Smooth muscle cell (in vitro differentiated cells): ENCODE data around the gene SSMEM1. TPM values are rescaled to one million over a fixed set of nuclear protein-coding genes. Genes with fewer than 3 reads are reported as not detected.

Experiments
- DNase-seq: peaks from one replicate; lab custom pipeline; 2025; ENCODE audit not compliant: unreplicated experiment; lab: John Stamatoyannopoulos, UW
- H2AFZ ChIP-seq: fragments of 200-600 bp; sonication (generic); 2 replicates; pipeline ENCODE4 v1.6.0; 2016; ENCODE audit warnings: antibody characterized with exemption, low read depth, mild to moderate bottlenecking
- H3F3A ChIP-seq: fragments of 200-600 bp; sonication (generic); 2 replicates; pipeline ENCODE4 v1.6.0; 2017; ENCODE audit warnings: antibody characterized with exemption, low read depth
- H3K27ac ChIP-seq: fragments of 200-600 bp; sonication (generic); 2 replicates; pipeline ENCODE4 v1.5.1; 2016; ENCODE audit warnings: low read depth, mild to moderate bottlenecking
- H3K27me3 ChIP-seq: fragments of 200-600 bp; sonication (generic); 2 replicates; pipeline ENCODE4 v1.6.1; 2016; ENCODE audit warnings: low read depth, mild to moderate bottlenecking
- H3K36me3 ChIP-seq: fragments of 200-600 bp; sonication (generic); 2 replicates; pipeline ENCODE4 v1.5.1; 2016; ENCODE audit warnings: low read depth
- H3K4me1 ChIP-seq: fragments of 200-600 bp; sonication (generic); 2 replicates; pipeline ENCODE4 v1.5.1; 2016; ENCODE audit warnings: low read depth
- H3K4me2 ChIP-seq: fragments of 200-600 bp; sonication (generic); 2 replicates; pipeline ENCODE4 v1.6.0; 2016; ENCODE audit warnings: mild to moderate bottlenecking
- H3K4me3 ChIP-seq: fragments of 200-600 bp; sonication (generic); 2 replicates; pipeline ENCODE4 v1.5.1; 2016; ENCODE audit warnings: mild to moderate bottlenecking
- H3K79me2 ChIP-seq: fragments of 200-600 bp; sonication (generic); 2 replicates; pipeline ENCODE4 v1.6.0; 2016; ENCODE audit warnings: low read depth, mild to moderate bottlenecking
- H3K9ac ChIP-seq: fragments of 200-600 bp; sonication (generic); 2 replicates; pipeline ENCODE4 v1.6.0; 2016; ENCODE audit warnings: low read depth
- H3K9me3 ChIP-seq: fragments of 200-600 bp; sonication (generic); replicated peaks from 2 replicates; pipeline ENCODE4 v1.5.1; 2016; ENCODE audit warnings: low read depth
- H4K20me1 ChIP-seq: fragments of 200-600 bp; sonication (generic); 2 replicates; pipeline ENCODE4 v1.6.0; 2016; ENCODE audit warnings: low read depth
- WGBS: methylation state at CpG from one replicate; pipeline ENCODE4 v1.1.7; 2016; ENCODE audit warnings: low lambda C conversion rate; 5-methylcytosine and 5-hydroxymethylcytosine counted together
- polyA plus RNA-seq: library from polyadenylated mRNA; unstranded; fragments of >200 nt; fragmentation: Nextera tagmentation; extraction: Ambion mirVana; gene quantifications from 2 replicates; pipeline ENCODE4 v1.2.1, GENCODE V29; 2016
- total RNA-seq: library from RNA; depleted of rRNA; stranded (reverse); fragments of >200 nt; gene quantifications from 2 replicates; pipeline ENCODE4 v1.2.3, GENCODE V29; 2014
- TF ChIP-seq, protein P1 (sequence below): fragments of 200-600 bp; sonication (generic); IDR thresholded peaks from 2 replicates; pipeline ENCODE4 v1.5.1; 2017; ENCODE audit warnings: borderline replicate concordance, mild to moderate bottlenecking, antibody characterized with exemption; ENCODE audit not compliant: insufficient read depth, poor library complexity, severe bottlenecking

The SSMEM1 gene
- total and polyA plus RNA-seq, 2 experiments from 2014 or later, result not detected

DNA sequence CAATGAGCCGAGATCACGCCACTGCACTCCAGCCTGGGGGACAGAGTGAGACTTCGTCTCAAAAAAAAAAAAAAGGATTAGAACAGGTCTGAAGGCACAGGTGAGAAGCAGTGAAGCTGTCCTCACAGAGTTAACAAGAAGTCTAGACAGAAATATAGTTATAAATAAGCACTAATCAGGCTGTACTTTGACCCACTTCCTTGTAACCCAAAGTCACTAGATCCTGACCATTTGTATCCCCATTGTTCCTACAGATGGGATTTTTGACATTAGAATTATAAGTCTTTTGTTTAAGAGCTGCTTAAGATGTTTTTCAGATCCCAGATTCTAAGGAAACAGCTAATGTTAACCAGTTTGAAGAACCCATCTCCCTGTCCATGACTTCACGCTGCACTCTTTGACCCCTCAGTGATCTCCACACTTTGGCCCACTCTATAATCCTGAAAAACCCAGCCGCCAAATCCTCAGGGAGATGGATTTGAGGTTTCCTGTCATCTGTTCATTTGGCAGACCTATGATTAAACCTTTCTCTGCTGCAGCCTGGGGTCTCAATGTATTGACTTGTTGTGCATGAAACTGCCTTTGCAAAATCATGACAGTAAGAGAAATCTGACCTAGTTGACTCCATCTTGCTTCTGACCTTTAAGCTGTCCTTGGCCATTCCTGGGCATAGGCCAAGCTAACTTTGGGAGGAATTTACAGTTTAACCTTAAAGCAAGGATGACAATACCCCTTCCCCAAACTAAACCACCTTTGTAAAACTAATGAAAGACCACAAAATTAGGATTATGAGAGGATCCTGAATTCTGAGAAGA lies 11.4 kb downstream of the SSMEM1 start:
- no peaks in the 10 kb centered on the region for H3K36me3 ChIP-seq

DNA sequence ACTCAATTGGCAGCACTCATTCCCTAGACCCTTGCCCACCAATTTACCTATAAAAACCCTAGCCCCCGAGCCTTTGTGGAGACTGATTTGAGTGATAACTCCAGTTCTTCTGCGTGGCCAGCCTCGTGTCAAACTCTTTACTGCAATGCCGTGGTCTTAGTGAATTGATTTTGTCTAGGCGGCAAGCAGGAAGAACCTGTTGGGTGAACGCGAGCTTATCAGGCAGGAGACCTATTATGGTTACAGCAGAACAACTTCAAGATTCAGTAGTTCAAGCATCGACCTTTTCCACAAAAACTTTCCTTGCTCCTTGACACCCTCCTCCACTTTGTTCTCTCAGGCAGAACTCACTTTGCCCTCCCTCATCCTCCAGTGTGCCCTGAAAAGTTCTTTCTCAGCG lies 12.2 kb downstream of the SSMEM1 start:
- Histone ChIP-seq H2AFZ (no peak overlapping the region), H3K4me1 (no peaks in the 10 kb centered on the region), H3K27me3 (no peaks in the 10 kb centered on the region), H4K20me1 (no peaks in the 10 kb centered on the region), H3F3A (no peaks in the 10 kb centered on the region), H3K36me3 (no peaks in the 10 kb centered on the region), H3K4me2 (no peak overlapping the region), H3K9me3 (no peaks in the 10 kb centered on the region), H3K27ac (no peak overlapping the region), H3K9ac (no peak overlapping the region), H3K79me2 (no peaks in the 10 kb centered on the region), H3K4me3 (no peak overlapping the region)
- 71% methylated on average over 9 of the region's 9 CpGs for WGBS
- TF ChIP-seq, protein P1, sequence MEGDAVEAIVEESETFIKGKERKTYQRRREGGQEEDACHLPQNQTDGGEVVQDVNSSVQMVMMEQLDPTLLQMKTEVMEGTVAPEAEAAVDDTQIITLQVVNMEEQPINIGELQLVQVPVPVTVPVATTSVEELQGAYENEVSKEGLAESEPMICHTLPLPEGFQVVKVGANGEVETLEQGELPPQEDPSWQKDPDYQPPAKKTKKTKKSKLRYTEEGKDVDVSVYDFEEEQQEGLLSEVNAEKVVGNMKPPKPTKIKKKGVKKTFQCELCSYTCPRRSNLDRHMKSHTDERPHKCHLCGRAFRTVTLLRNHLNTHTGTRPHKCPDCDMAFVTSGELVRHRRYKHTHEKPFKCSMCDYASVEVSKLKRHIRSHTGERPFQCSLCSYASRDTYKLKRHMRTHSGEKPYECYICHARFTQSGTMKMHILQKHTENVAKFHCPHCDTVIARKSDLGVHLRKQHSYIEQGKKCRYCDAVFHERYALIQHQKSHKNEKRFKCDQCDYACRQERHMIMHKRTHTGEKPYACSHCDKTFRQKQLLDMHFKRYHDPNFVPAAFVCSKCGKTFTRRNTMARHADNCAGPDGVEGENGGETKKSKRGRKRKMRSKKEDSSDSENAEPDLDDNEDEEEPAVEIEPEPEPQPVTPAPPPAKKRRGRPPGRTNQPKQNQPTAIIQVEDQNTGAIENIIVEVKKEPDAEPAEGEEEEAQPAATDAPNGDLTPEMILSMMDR, result no peak
- no peak for DNase-seq

More for the DNA sequence above, 11.4 kb downstream of the SSMEM1 start:
- H3K9me3 ChIP-seq, result no peaks in the 10 kb centered on the region
- no peak overlapping the region for H3K4me3 ChIP-seq
- DNase-seq, result no peak
- peak overlapping the region; percentile 58 for H2AFZ ChIP-seq
- no peaks in the 10 kb centered on the region for H4K20me1 ChIP-seq
- TF ChIP-seq, protein P1, result no peak
- H3K79me2 ChIP-seq, result no peaks in the 10 kb centered on the region
- H3K27ac ChIP-seq, result no peak overlapping the region
- no peak overlapping the region for H3K4me2 ChIP-seq
- H3K27me3 ChIP-seq, result no peaks in the 10 kb centered on the region
- no peaks in the 10 kb centered on the region for H3K4me1 ChIP-seq
- 85% methylated on average over 5 of the region's 5 CpGs for WGBS
- H3F3A ChIP-seq, result no peaks in the 10 kb centered on the region
- no peak overlapping the region for H3K9ac ChIP-seq

DNA sequence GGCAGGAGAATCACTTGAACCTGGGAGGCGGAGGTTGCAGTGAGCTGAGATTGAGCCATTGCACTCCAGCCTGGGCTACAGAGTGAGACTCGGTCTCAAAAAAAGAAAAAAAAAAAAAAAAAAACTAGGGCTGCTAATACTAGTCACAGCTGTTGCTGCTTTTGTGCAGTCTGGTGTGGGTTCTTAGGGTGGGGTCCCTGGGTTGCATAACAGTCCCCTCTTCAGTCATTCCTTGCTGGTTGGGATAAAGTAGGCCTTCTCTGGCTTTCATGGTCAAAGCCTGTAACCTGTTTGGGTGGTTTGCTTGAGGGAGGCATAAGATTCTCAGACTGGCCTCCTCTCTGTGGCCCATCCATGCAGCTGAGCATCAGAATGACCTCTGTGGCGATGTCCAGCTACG lies 14.1 kb downstream of the SSMEM1 start:
- no peak overlapping the region for H3K4me2 ChIP-seq
- no peak overlapping the region for H3K9ac ChIP-seq
- H3K27ac ChIP-seq, result no peak overlapping the region
- WGBS, result 91% methylated on average over 4 of the region's 4 CpGs
- H3K4me1 ChIP-seq, result no peaks in the 10 kb centered on the region
- no peaks in the 10 kb centered on the region for H3K9me3 ChIP-seq
- H3K36me3 ChIP-seq, result no peaks in the 10 kb centered on the region
- H4K20me1 ChIP-seq, result no peaks in the 10 kb centered on the region
- no peak for DNase-seq
- H3K27me3 ChIP-seq, result no peaks in the 10 kb centered on the region
- TF ChIP-seq, protein P1, result no peak
- no peak overlapping the region for H3K4me3 ChIP-seq
- H2AFZ ChIP-seq, result no peak overlapping the region
- no peaks in the 10 kb centered on the region for H3K79me2 ChIP-seq
- H3F3A ChIP-seq, result no peaks in the 10 kb centered on the region

DNA sequence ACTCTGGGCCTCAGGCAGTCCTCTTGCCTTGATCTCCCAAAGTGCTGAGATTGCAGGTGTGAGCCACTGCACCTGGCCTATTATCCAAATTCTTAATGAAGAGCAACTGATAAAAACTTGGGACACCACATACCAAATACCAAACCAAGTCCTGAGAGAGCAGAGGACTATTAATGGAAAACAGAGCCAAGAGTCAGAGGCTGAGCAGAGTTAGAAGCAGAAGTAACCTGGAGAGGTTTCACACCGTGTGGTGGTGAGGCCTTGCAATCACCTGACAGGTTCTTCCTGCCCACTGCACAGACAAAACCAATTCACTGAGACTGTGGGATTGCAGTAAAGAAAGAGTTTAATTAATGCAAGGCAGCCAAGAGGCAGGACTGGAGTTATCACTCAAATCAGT lies 16.0 kb downstream of the SSMEM1 start:
- 59% methylated on average over 1 of the region's 1 CpG for WGBS
- H3K36me3 ChIP-seq, result no peaks in the 10 kb centered on the region
- H3K9ac ChIP-seq, result no peak overlapping the region
- TF ChIP-seq, protein P1, result no peak
- no peak overlapping the region for H3K27ac ChIP-seq
- H3K9me3 ChIP-seq, result no peaks in the 10 kb centered on the region
- no peak overlapping the region for H2AFZ ChIP-seq
- DNase-seq, result no peak
- no peaks in the 10 kb centered on the region for H3K27me3 ChIP-seq
- H4K20me1 ChIP-seq, result no peaks in the 10 kb centered on the region
- peaks cover 15% of the 10 kb centered on the region for H3K4me1 ChIP-seq
- no peak overlapping the region for H3K4me3 ChIP-seq
- no peak overlapping the region for H3K4me2 ChIP-seq
- H3K79me2 ChIP-seq, result no peaks in the 10 kb centered on the region
- no peaks in the 10 kb centered on the region for H3F3A ChIP-seq
